ENCODE results near the gene NEUROD4. TPM values are rescaled to one million over a fixed set of nuclear protein-coding genes. Genes with fewer than 3 reads are reported as not detected.

Gene NEUROD4
- not detected in 2 replicates for total RNA-seq

GRCh38 chr12:55019784-55020183 is at the start of gene NEUROD4:
NEUROD4 (plus strand) TSS chr12:55019974; CDS start chr12:55026440, 6,466 bp downstream.

GRCh38 chr12:54984658-54985376 is 35.0 kb upstream of the NEUROD4 start, which contains the start of gene TESPA1:
TESPA1 (minus strand) TSS chr12:54984762; CDS start chr12:54974562, 10,200 bp downstream.

Other genes starting within 250 kb of the NEUROD4 start
- not detected in 2 replicates for gene MUCL1, start 165.5 kb upstream of the NEUROD4 start, total RNA-seq
- gene TESPA1, start 35.2 kb upstream of the NEUROD4 start, total RNA-seq: not detected in 2 replicates
- not detected in 2 replicates for gene OR9K2, start 106.4 kb downstream of the NEUROD4 start, total RNA-seq
- not detected in 2 replicates for gene OR10A7, start 201.1 kb downstream of the NEUROD4 start, total RNA-seq
- not detected in 2 replicates for gene OR6C74, start 224.6 kb downstream of the NEUROD4 start, total RNA-seq

Measured in epithelial cell of alveolus of lung (primary cell).